Measurements from ENCODE around the gene SCUBE3. TPM values are rescaled to one million over a fixed set of nuclear protein-coding genes. Genes with fewer than 3 reads are reported as not detected.

SCUBE3 gene
- total and polyA plus RNA-seq, 10 donors, result 0.03 to 0.43 (median 0.11) TPM; not detected in 1

DNA sequence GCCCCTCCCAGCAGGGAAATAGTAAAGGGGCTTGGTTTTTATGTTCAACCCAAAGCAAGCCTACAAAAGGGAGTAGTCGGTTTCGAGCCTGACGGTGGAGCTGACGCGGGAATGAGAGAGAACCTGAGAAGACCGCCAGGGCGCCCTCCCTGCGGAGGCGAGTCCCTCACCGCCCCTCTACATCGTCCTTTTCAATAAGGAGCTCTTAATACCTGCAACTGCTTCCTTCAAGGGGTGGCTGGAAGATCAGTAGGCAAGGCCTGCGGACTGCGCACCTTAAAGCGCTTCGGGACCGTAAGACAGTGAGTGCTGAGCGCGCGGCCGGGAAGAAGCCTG, 45.1 kb downstream of the SCUBE3 start:
- no peaks in the 10 kb centered on the region for H3K27me3 ChIP-seq (replicated peaks in 1 of 7)
- H3K9me3 ChIP-seq, result no peaks in the 10 kb centered on the region
- 0 to 1% (median 0%) methylated on average over 20 of the region's 20 CpGs for WGBS, 5 donors
- no peak for TF ChIP-seq POLR2AphosphoS5 (IDR thresholded peaks at IDR 0.05)
- TF ChIP-seq, protein P1, sequence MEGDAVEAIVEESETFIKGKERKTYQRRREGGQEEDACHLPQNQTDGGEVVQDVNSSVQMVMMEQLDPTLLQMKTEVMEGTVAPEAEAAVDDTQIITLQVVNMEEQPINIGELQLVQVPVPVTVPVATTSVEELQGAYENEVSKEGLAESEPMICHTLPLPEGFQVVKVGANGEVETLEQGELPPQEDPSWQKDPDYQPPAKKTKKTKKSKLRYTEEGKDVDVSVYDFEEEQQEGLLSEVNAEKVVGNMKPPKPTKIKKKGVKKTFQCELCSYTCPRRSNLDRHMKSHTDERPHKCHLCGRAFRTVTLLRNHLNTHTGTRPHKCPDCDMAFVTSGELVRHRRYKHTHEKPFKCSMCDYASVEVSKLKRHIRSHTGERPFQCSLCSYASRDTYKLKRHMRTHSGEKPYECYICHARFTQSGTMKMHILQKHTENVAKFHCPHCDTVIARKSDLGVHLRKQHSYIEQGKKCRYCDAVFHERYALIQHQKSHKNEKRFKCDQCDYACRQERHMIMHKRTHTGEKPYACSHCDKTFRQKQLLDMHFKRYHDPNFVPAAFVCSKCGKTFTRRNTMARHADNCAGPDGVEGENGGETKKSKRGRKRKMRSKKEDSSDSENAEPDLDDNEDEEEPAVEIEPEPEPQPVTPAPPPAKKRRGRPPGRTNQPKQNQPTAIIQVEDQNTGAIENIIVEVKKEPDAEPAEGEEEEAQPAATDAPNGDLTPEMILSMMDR (IDR thresholded peaks at IDR 0.05 in 8 of 11, conservative IDR thresholded peaks at IDR 0.05 in 3 of 11), result peak in 1 of 11 experiments; percentile 2
- intact Hi-C loops (cut with DNase I; ENCODE audit: low total_unique reads), result no loop called here
- no peaks in the 10 kb centered on the region for H3K36me3 ChIP-seq
- DNase-seq, result no peak
- H3K27ac ChIP-seq, result peak overlapping the region; percentile 92 to 98 (median 95)
- H3K4me1 ChIP-seq, result peaks cover 17 to 69% (median 36%) of the 10 kb centered on the region in 6 donors
- H3K4me3 ChIP-seq, result peak overlapping the region; percentile 64 to 98 (median 90)

DNA sequence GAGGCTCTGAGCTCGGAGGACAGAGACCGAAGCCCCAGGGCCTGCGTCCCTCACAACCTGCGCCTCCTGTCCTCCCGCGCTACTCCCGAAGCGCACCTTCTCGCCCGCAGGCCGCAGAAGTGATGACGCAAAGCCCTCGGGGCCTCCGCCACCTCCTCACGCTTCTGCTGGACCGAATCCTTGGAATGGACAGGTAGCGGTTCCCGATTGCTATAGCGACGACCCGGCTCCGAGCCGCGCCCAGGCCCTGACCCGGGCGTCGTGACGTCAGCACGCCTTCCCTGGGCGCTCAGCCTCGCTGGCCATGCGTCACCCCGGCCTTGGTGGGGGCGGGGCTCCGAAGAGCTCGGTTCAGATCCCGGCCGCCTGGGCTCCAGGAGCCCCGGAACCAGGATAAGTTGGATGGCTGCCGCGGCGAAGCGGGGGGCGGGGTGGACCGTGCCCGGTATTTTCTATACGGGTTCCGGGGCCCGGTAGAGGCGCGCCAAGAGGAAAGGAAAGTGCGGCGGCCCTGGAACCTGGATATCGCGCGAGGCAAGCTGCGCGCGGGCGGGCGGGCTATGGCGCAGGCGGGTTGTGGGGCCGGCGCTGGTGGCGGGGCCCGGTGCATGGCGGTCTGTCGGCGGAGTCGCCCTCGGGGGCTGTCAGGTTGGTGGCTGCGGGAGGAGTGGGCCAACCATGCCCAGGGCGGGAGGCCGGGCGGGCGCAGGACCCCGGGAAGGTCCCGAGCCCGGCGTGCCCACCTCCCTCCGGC, 45.6 kb downstream of the SCUBE3 start, which contains the start of gene ZNF76:
Gene ZNF76 (plus strand): TSS at position 542 of the 754 bp plus-strand sequence. CDS start 21,417 bp downstream, outside the sequence.
- peak in 1 of 3 donors; percentile 88 for TF ChIP-seq POLR2A (IDR thresholded peaks at IDR 0.05)
- peak; percentile 91 to 96 (median 91) for TF ChIP-seq POLR2AphosphoS5 (IDR thresholded peaks at IDR 0.05)
- TF ChIP-seq, protein P1 (IDR thresholded peaks at IDR 0.05 in 8 of 11, conservative IDR thresholded peaks at IDR 0.05 in 3 of 11), result peak in 3 of 11 experiments; percentile 12 to 14 (median 13)
- DNase-seq, result peak; percentile 98
- Histone ChIP-seq H3K4me3 (peak within 1 kb of the TSS; percentile 64 to 98 (median 90)), H3K27ac (peak within 1 kb of the TSS; percentile 92 to 98 (median 95)), H3K4me1 (peaks cover 18 to 75% (median 40%) of the 10 kb centered on the region in 6 donors), H3K9me3 (no peaks in the 10 kb centered on the region), H3K36me3 (no peaks in the 10 kb centered on the region), H3K27me3 (replicated peaks in 1 of 7) (no peaks in the 10 kb centered on the region)
- intact Hi-C loops (cut with DNase I; ENCODE audit: low total_unique reads), result no loop called here
- 0 to 3% (median 0%) methylated on average over 13 to 82 of the region's 82 CpGs for WGBS, 5 donors

DNA sequence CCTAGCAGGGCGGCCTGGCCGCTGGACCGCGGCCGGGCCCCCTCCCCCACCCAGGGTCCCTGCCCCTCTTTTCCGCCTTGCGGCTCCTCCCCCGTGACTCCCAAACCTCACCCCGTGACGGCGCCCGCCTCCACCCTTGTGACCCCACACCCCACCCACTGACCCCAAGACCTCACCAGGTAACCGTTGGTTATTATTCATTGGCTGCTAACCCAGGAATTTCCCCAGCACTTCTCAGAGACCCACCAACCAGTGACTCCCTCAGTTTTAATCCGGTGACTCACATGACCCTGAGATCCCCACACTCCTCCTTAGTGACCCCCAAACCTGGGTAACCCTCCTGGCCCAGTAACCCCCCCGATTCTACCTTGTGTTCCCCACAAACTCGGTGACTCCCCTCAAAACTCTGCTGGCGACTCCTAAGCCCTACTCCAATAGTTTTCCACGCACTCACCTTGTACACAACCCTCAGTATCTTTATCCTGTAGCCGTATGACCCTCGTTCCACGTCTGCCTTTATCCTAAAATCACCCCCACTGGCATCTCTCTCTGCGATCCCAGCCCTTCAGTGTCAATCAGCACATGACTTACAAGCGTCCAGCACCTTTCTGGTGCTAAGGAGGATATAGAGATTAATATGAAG, 46.3 kb downstream of the SCUBE3 start:
- Histone ChIP-seq H3K27ac (peak overlapping the region; percentile 92 to 98 (median 95)), H3K4me1 (peaks cover 18 to 82% (median 40%) of the 10 kb centered on the region in 6 donors), H3K36me3 (no peaks in the 10 kb centered on the region), H3K4me3 (peak overlapping the region; percentile 64 to 98 (median 90)), H3K9me3 (no peaks in the 10 kb centered on the region), H3K27me3 (replicated peaks in 1 of 7) (no peaks in the 10 kb centered on the region)
- no peak for DNase-seq
- TF ChIP-seq POLR2A (IDR thresholded peaks at IDR 0.05), result no peak
- TF ChIP-seq, protein P1 (IDR thresholded peaks at IDR 0.05 in 8 of 11, conservative IDR thresholded peaks at IDR 0.05 in 3 of 11), result no peak
- no peak for TF ChIP-seq POLR2AphosphoS5 (IDR thresholded peaks at IDR 0.05)
- WGBS, 5 donors, result 7 to 23% (median 9%) methylated on average over 13 to 23 of the region's 23 CpGs
- intact Hi-C loops (cut with DNase I; ENCODE audit: low total_unique reads), result no loop called here
